GM23338 (cell line): ENCODE data around the gene NCKAP5. TPM values are rescaled to one million over a fixed set of nuclear protein-coding genes. Genes with fewer than 3 reads are reported as not detected.

Experiments used
- ATAC-seq: fragments of 200-7000 bp; cut with Tn5 transposase; 3 replicates; pipeline ENCODE4 v1.9.1; 2020
- DNase-seq: peaks from one replicate; pipeline ENCODE4 v3.0.0-alpha.2; 2015; ENCODE audit warnings: low spot score
- H2AFZ ChIP-seq: fragments of 200-600 bp; sonication (generic); 2 replicates; pipeline ENCODE4 v1.8.0; 2016; ENCODE audit warnings: antibody characterized with exemption, mild to moderate bottlenecking, moderate library complexity
- H3F3A ChIP-seq: fragments of 200-600 bp; sonication (generic); replicated peaks from 2 replicates; pipeline ENCODE4 v1.8.0; 2017; ENCODE audit warnings: antibody characterized with exemption, mixed run types, low read depth
- H3K27ac ChIP-seq: fragments of 200-600 bp; sonication (generic); 2 replicates; pipeline ENCODE4 v1.6.1; 2016; ENCODE audit warnings: low read depth
- H3K27me3 ChIP-seq: fragments of 200-600 bp; sonication (generic); 2 replicates; pipeline ENCODE4 v1.8.0; 2016; ENCODE audit warnings: mild to moderate bottlenecking, mixed run types, moderate library complexity; ENCODE audit not compliant: insufficient read depth
- H3K36me3 ChIP-seq: fragments of 200-600 bp; sonication (generic); 2 replicates; pipeline ENCODE4 v1.8.0; 2016; ENCODE audit warnings: mild to moderate bottlenecking; ENCODE audit not compliant: insufficient read depth
- H3K4me1 ChIP-seq: fragments of 200-600 bp; sonication (generic); 2 replicates; pipeline ENCODE4 v1.8.0; 2016; ENCODE audit warnings: mild to moderate bottlenecking, moderate library complexity; ENCODE audit not compliant: insufficient read depth
- H3K4me2 ChIP-seq: fragments of 200-600 bp; sonication (generic); 2 replicates; pipeline ENCODE4 v1.7.1; 2017; ENCODE audit warnings: mixed run types
- H3K4me3 ChIP-seq: fragments of 200-600 bp; sonication (generic); 2 replicates; pipeline ENCODE4 v1.6.1; 2016; ENCODE audit warnings: mixed run types
- H3K79me2 ChIP-seq: fragments of 200-600 bp; sonication (generic); replicated peaks from 2 replicates; pipeline ENCODE4 v1.8.0; 2017; ENCODE audit warnings: mild to moderate bottlenecking; ENCODE audit not compliant: insufficient read depth
- H3K9me2 ChIP-seq: fragments of 200-600 bp; sonication (generic); 2 replicates; pipeline ENCODE4 v1.8.0; 2017; ENCODE audit not compliant: insufficient read depth
- H4K20me1 ChIP-seq: fragments of 200-600 bp; sonication (generic); replicated peaks from 2 replicates; pipeline ENCODE4 v1.8.0; 2017; ENCODE audit warnings: mild to moderate bottlenecking; ENCODE audit not compliant: insufficient read depth
- H3K27ac Mint-ChIP-seq: 2 replicates; pipeline ENCODE4 v1.8.0; 2020; ENCODE audit warnings: inconsistent platforms, mild to moderate bottlenecking, moderate library complexity, mixed read lengths
- H3K27me3 Mint-ChIP-seq: 3 replicates; pipeline ENCODE4 v1.8.0; 2022; ENCODE audit warnings: low read depth, mild to moderate bottlenecking, moderate library complexity, mixed read lengths, inconsistent platforms; ENCODE audit not compliant: insufficient read depth, poor library complexity
- H3K36me3 Mint-ChIP-seq: 3 replicates; pipeline ENCODE4 v1.8.0; 2021; ENCODE audit warnings: low read depth, mild to moderate bottlenecking, inconsistent platforms, moderate library complexity, mixed read lengths
- H3K4me1 Mint-ChIP-seq: 3 replicates; pipeline ENCODE4 v1.8.0; 2020; ENCODE audit warnings: mild to moderate bottlenecking, inconsistent platforms, mixed read lengths
- H3K4me3 Mint-ChIP-seq: 3 replicates; pipeline ENCODE4 v1.8.0; 2021; ENCODE audit warnings: moderate library complexity, mild to moderate bottlenecking, inconsistent platforms, mixed read lengths
- H3K9me3 Mint-ChIP-seq: 3 replicates; pipeline ENCODE4 v1.8.0; 2020; ENCODE audit warnings: moderate library complexity, mild to moderate bottlenecking, inconsistent platforms, mixed read lengths
- CREB1 ChIP-seq: fragments of 250-450 bp; sonication (Bioruptor Pico); IDR thresholded peaks from 2 replicates; pipeline ENCODE4 v1.5.0; 2020; ENCODE audit warnings: low read depth, mild to moderate bottlenecking, moderate library complexity
- CTCF ChIP-seq, 2 experiments: fragments of 200-600 bp in 1 of 2; sonication (generic) in 1 of 2; conservative IDR thresholded peaks; 2 replicates each; pipeline versions ENCODE4 v1.5.1 to v1.6.1; 2016 to 2017; ENCODE audit warnings: antibody characterized with exemption in 2 of 2, low read depth in 2 of 2, mild to moderate bottlenecking in 2 of 2, moderate library complexity in 1 of 2
- ETS1 ChIP-seq: IDR thresholded peaks from 2 replicates; pipeline ENCODE4 v1.6.1; 2016; ENCODE audit warnings: antibody characterized with exemption
- EZH2 ChIP-seq: fragments of 200-600 bp; sonication (generic); IDR thresholded peaks from one replicate; pipeline ENCODE4 v1.8.0; 2017; ENCODE audit warnings: antibody characterized with exemption, mild to moderate bottlenecking, low read depth; ENCODE audit not compliant: unreplicated experiment
- JUNB ChIP-seq: IDR thresholded peaks from one replicate; pipeline ENCODE4 v1.6.1; 2016; ENCODE audit warnings: antibody characterized with exemption; ENCODE audit not compliant: unreplicated experiment
- NANOG ChIP-seq: IDR thresholded peaks from 2 replicates; pipeline ENCODE4 v1.6.1; 2016; ENCODE audit warnings: antibody characterized with exemption, borderline replicate concordance
- POLR2AphosphoS5 ChIP-seq: IDR thresholded peaks from 2 replicates; pipeline ENCODE4 v1.6.1; 2016; ENCODE audit warnings: antibody characterized with exemption, low read depth
- REST ChIP-seq: IDR thresholded peaks from one replicate; pipeline ENCODE4 v1.6.1; 2018; ENCODE audit warnings: antibody characterized with exemption; ENCODE audit not compliant: unreplicated experiment
- ZNF114 ChIP-seq: fragments of 250-450 bp; sonication (Bioruptor Pico); IDR thresholded peaks from 2 replicates; pipeline ENCODE4 v1.5.0; 2020; ENCODE audit warnings: mild to moderate bottlenecking, moderate library complexity
- ZNF331 ChIP-seq: fragments of 250-450 bp; sonication (Bioruptor Pico); IDR thresholded peaks from 2 replicates; pipeline ENCODE4 v1.5.0; 2020; ENCODE audit warnings: low read depth, mild to moderate bottlenecking, moderate library complexity
- ZNF462 ChIP-seq: fragments of 250-450 bp; sonication (Bioruptor Pico); IDR thresholded peaks from 2 replicates; pipeline ENCODE4 v1.5.0; 2020; ENCODE audit warnings: mild to moderate bottlenecking, moderate library complexity
- polyA plus RNA-seq: library from polyadenylated mRNA; unstranded; fragments of >200 nt; fragmentation: Nextera tagmentation; extraction: Ambion mirVana; gene quantifications from 2 replicates; pipeline ENCODE4 v1.2.1, GENCODE V29; 2016
- total RNA-seq: library from RNA; depleted of rRNA; stranded (reverse); fragments of >200 nt; shearing (Covaris generic); gene quantifications from 2 replicates; pipeline ENCODE4 v1.2.3, GENCODE V29; 2014

The NCKAP5 gene
- total and polyA plus RNA-seq, 2 experiments from 2014 or later = 0.34 to 0.73 TPM

- H3K27me3 ChIP-seq = no peaks in the 10 kb centered on the region
- Mint-ChIP-seq H3K4me3 (no peak overlapping the region), H3K9me3 (no peaks in the 10 kb centered on the region), H3K36me3 (no peaks in the 10 kb centered on the region), H3K27me3 (peaks cover 2% of the 10 kb centered on the region), H3K4me1 (peaks cover 11% of the 10 kb centered on the region), H3K27ac (no peak overlapping the region)
- no peaks in the 10 kb centered on the region for H3K9me2 ChIP-seq
- H3K4me2 ChIP-seq = no peak overlapping the region
- no peak overlapping the region for H3K4me3 ChIP-seq
- H2AFZ ChIP-seq = no peak overlapping the region
- TF ChIP-seq ZNF331 (CRISPR knock-in tag) (no peak), EZH2 (no peak), CTCF (conservative IDR thresholded peaks at IDR 0.05; ENCODE audit: low read depth in 2 of 2) (no peak), REST (no peak), NANOG (no peak)
- H4K20me1 ChIP-seq = no peaks in the 10 kb centered on the region
- no peaks in the 10 kb centered on the region for H3K36me3 ChIP-seq
- H3K27ac ChIP-seq = no peak overlapping the region
- H3K79me2 ChIP-seq = no peaks in the 10 kb centered on the region
- H3K4me1 ChIP-seq = no peaks in the 10 kb centered on the region
- no peaks in the 10 kb centered on the region for H3F3A ChIP-seq
- ATAC-seq (no peak), DNase-seq (no peak)
Observed at GRCh38 chr2:133363884-133364283, 204.4 kb downstream of the NCKAP5 start.

GRCh38 chr2:133362061-133362476 is 206.2 kb downstream of the NCKAP5 start:
- Histone ChIP-seq H3K36me3 (no peaks in the 10 kb centered on the region), H4K20me1 (no peaks in the 10 kb centered on the region), H3K27ac (no peak overlapping the region), H2AFZ (no peak overlapping the region), H3K27me3 (no peaks in the 10 kb centered on the region), H3K4me3 (no peak overlapping the region), H3K79me2 (no peaks in the 10 kb centered on the region), H3K4me1 (no peaks in the 10 kb centered on the region), H3K4me2 (no peak overlapping the region), H3K9me2 (no peaks in the 10 kb centered on the region), H3F3A (no peaks in the 10 kb centered on the region)
- Mint-ChIP-seq H3K4me1 (peaks cover 9% of the 10 kb centered on the region), H3K27me3 (peaks cover 2% of the 10 kb centered on the region), H3K9me3 (no peaks in the 10 kb centered on the region), H3K4me3 (no peak overlapping the region), H3K36me3 (no peaks in the 10 kb centered on the region), H3K27ac (no peak overlapping the region)
- no peak for ATAC-seq
- no peak for DNase-seq
- no peak for TF ChIP-seq POLR2AphosphoS5
- no peak for TF ChIP-seq CREB1
- TF ChIP-seq ETS1 = no peak
- TF ChIP-seq ZNF114 (CRISPR knock-in tag) = no peak
- no peak for TF ChIP-seq JUNB
- TF ChIP-seq NANOG = no peak
- no peak for TF ChIP-seq ZNF462 (CRISPR knock-in tag)
